Hepatocyte (in vitro differentiated cells): ENCODE data around the gene RETN. TPM values are rescaled to one million over a fixed set of nuclear protein-coding genes. Genes with fewer than 3 reads are reported as not detected.

Experiments
- DNase-seq: peaks from one replicate; pipeline ENCODE4 v3.0.0-alpha.2; 2016; ENCODE audit warnings: low spot score
- H2AFZ ChIP-seq: fragments of 200-600 bp; sonication (generic); 2 replicates; pipeline ENCODE4 v1.6.0; 2016; ENCODE audit warnings: antibody characterized with exemption, mild to moderate bottlenecking
- H3K27ac ChIP-seq: fragments of 200-600 bp; sonication (generic); 2 replicates; pipeline ENCODE4 v1.5.1; 2016; ENCODE audit warnings: mild to moderate bottlenecking
- H3K27me3 ChIP-seq: fragments of 200-600 bp; sonication (generic); 2 replicates; pipeline ENCODE4 v1.6.1; 2016
- H3K36me3 ChIP-seq: fragments of 200-600 bp; sonication (generic); replicated peaks from 2 replicates; pipeline ENCODE4 v1.5.1; 2016; ENCODE audit warnings: low read depth; ENCODE audit not compliant: insufficient read depth
- H3K4me1 ChIP-seq: fragments of 200-600 bp; sonication (generic); 2 replicates; pipeline ENCODE4 v1.5.1; 2016; ENCODE audit warnings: mild to moderate bottlenecking, moderate library complexity; ENCODE audit not compliant: insufficient read depth
- H3K4me2 ChIP-seq: fragments of 200-600 bp; sonication (generic); 2 replicates; pipeline ENCODE4 v1.6.0; 2016
- H3K4me3 ChIP-seq: fragments of 200-600 bp; sonication (generic); 2 replicates; pipeline ENCODE4 v1.5.1; 2016; ENCODE audit warnings: mild to moderate bottlenecking
- H3K79me2 ChIP-seq: fragments of 200-600 bp; sonication (generic); 2 replicates; pipeline ENCODE4 v1.6.0; 2017; ENCODE audit warnings: mild to moderate bottlenecking
- H3K9me2 ChIP-seq: fragments of 200-600 bp; sonication (generic); replicated peaks from 2 replicates; pipeline ENCODE4 v1.6.0; 2017; ENCODE audit warnings: mild to moderate bottlenecking; ENCODE audit not compliant: insufficient read depth
- H3K9me3 ChIP-seq: fragments of 200-600 bp; sonication (generic); 2 replicates; pipeline ENCODE4 v1.5.1; 2016; ENCODE audit warnings: low read depth, mild to moderate bottlenecking
- H4K20me1 ChIP-seq: fragments of 200-600 bp; sonication (generic); 2 replicates; pipeline ENCODE4 v1.6.0; 2016; ENCODE audit warnings: mild to moderate bottlenecking; ENCODE audit not compliant: insufficient read depth, poor library complexity, severe bottlenecking
- EZH2 ChIP-seq: fragments of 200-600 bp; sonication (generic); IDR thresholded peaks from 2 replicates; pipeline ENCODE4 v1.6.1; 2016; ENCODE audit warnings: antibody characterized with exemption, mild to moderate bottlenecking, borderline replicate concordance
- EZH2phosphoT487 ChIP-seq: fragments of 200-600 bp; sonication (generic); IDR thresholded peaks from one replicate; pipeline ENCODE4 v1.6.1; 2018; ENCODE audit warnings: antibody characterized with exemption, mild to moderate bottlenecking, low read depth, moderate library complexity; ENCODE audit not compliant: unreplicated experiment, severe bottlenecking
- WGBS: methylation state at CpG from one replicate; pipeline ENCODE4 v1.1.6; 2016; ENCODE audit warnings: low lambda C conversion rate; ENCODE audit errors: missing lambda C conversion rate; 5-methylcytosine and 5-hydroxymethylcytosine counted together
- polyA plus RNA-seq: library from polyadenylated mRNA; unstranded; fragments of >200 nt; fragmentation: Nextera tagmentation; extraction: Ambion mirVana; gene quantifications from 2 replicates; pipeline ENCODE4 v1.2.1, GENCODE V29; 2016
- total RNA-seq: library from RNA; depleted of rRNA; stranded (reverse); fragments of >200 nt; gene quantifications from 2 replicates; pipeline ENCODE4 v1.2.3, GENCODE V29; 2014
- TF ChIP-seq, protein P1 (sequence below): fragments of 200-600 bp; sonication (generic); IDR thresholded peaks from 2 replicates; pipeline ENCODE4 v1.5.1; 2016; ENCODE audit warnings: antibody characterized with exemption, mild to moderate bottlenecking; ENCODE audit not compliant: poor library complexity

RETN gene
- total and polyA plus RNA-seq, 2 experiments from 2014 or later: 0.74 TPM; not detected in 1

GRCh38 chr19:7657131-7657751, 11.6 kb upstream of the RETN start:
- Histone ChIP-seq H3K4me1 (no peaks in the 10 kb centered on the region), H3K36me3 (no peaks in the 10 kb centered on the region), H3K4me2 (no peak overlapping the region), H3K27me3 (no peaks in the 10 kb centered on the region), H2AFZ (no peak overlapping the region), H3K4me3 (no peak overlapping the region), H4K20me1 (no peaks in the 10 kb centered on the region), H3K9me3 (no peaks in the 10 kb centered on the region), H3K27ac (no peak overlapping the region), H3K79me2 (no peaks in the 10 kb centered on the region), H3K9me2 (no peaks in the 10 kb centered on the region)
- TF ChIP-seq EZH2 (no peak), EZH2phosphoT487 (no peak)
- TF ChIP-seq, protein P1, sequence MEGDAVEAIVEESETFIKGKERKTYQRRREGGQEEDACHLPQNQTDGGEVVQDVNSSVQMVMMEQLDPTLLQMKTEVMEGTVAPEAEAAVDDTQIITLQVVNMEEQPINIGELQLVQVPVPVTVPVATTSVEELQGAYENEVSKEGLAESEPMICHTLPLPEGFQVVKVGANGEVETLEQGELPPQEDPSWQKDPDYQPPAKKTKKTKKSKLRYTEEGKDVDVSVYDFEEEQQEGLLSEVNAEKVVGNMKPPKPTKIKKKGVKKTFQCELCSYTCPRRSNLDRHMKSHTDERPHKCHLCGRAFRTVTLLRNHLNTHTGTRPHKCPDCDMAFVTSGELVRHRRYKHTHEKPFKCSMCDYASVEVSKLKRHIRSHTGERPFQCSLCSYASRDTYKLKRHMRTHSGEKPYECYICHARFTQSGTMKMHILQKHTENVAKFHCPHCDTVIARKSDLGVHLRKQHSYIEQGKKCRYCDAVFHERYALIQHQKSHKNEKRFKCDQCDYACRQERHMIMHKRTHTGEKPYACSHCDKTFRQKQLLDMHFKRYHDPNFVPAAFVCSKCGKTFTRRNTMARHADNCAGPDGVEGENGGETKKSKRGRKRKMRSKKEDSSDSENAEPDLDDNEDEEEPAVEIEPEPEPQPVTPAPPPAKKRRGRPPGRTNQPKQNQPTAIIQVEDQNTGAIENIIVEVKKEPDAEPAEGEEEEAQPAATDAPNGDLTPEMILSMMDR: no peak
- 56% methylated on average over 14 of the region's 14 CpGs for WGBS
- no peak for DNase-seq

GRCh38 chr19:7658219-7658686, 10.6 kb upstream of the RETN start:
- H3K27ac ChIP-seq: no peak overlapping the region
- no peaks in the 10 kb centered on the region for H3K9me2 ChIP-seq
- no peak overlapping the region for H2AFZ ChIP-seq
- WGBS: 58% methylated on average over 9 of the region's 9 CpGs
- no peaks in the 10 kb centered on the region for H3K4me1 ChIP-seq
- no peaks in the 10 kb centered on the region for H3K79me2 ChIP-seq
- no peaks in the 10 kb centered on the region for H3K36me3 ChIP-seq
- no peak for DNase-seq
- no peak overlapping the region for H3K4me3 ChIP-seq
- H3K4me2 ChIP-seq: no peak overlapping the region
- H3K27me3 ChIP-seq: no peaks in the 10 kb centered on the region
- TF ChIP-seq, protein P1: no peak
- H3K9me3 ChIP-seq: no peaks in the 10 kb centered on the region
- H4K20me1 ChIP-seq: no peaks in the 10 kb centered on the region

GRCh38 chr19:7661744-7662538, 6.9 kb upstream of the RETN start:
- no peaks in the 10 kb centered on the region for H3K36me3 ChIP-seq
- H3K4me2 ChIP-seq: no peak overlapping the region
- H4K20me1 ChIP-seq: no peaks in the 10 kb centered on the region
- no peak for DNase-seq
- WGBS: 76% methylated on average over 8 of the region's 8 CpGs
- H3K4me3 ChIP-seq: no peak overlapping the region
- no peak overlapping the region for H2AFZ ChIP-seq
- H3K9me2 ChIP-seq: no peaks in the 10 kb centered on the region
- no peaks in the 10 kb centered on the region for H3K27me3 ChIP-seq
- no peak for TF ChIP-seq EZH2phosphoT487
- TF ChIP-seq, protein P1: no peak
- no peak for TF ChIP-seq EZH2
- H3K4me1 ChIP-seq: no peaks in the 10 kb centered on the region
- no peaks in the 10 kb centered on the region for H3K79me2 ChIP-seq
- H3K9me3 ChIP-seq: no peaks in the 10 kb centered on the region
- H3K27ac ChIP-seq: no peak overlapping the region
